ENCODE data around the gene PIH1D2. TPM values are rescaled to one million over a fixed set of nuclear protein-coding genes. Genes with fewer than 3 reads are reported as not detected.
"Not testable (repeated sequence)": the region's sequence is repeated elsewhere in the genome, so short reads cannot be mapped to it uniquely, and the experiment has no call there.

Gene PIH1D2
- total and polyA plus RNA-seq, 2 donors from 2014 or later: 6.6 to 7.5 TPM

DNA sequence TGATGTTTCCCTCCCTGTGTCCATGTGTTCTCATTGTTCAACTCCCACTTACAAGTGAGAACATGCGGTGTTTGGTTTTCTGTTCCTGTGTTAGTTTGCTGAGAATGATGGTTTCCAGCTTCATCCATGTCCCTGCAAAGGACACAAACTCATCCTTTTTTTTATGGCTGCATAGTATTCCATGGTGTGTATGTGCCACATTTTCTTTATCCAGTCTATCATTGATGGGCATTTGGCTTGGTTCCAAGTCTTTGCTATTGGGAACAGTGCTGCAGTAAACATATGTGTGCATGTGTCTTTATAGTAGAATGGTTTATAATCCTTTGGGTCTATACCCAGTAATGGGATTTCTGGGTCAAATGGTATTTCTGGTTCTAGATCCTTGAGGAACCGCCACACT lies 27.2 kb downstream of the PIH1D2 start:
- H3K27me3 ChIP-seq (ENCODE audit: control insufficient read depth, insufficient read depth, low read length); FAIRE-seq; H3K9ac ChIP-seq (ENCODE audit: low read length in 3 of 3); intact Hi-C loops (cut with DNase I); H3K9me3 ChIP-seq (ENCODE audit: control insufficient read depth in 2 of 3, insufficient read depth in 1 of 3, low read length in 3 of 3); H3K4me1 ChIP-seq (ENCODE audit: control insufficient read depth in 2 of 3, insufficient read depth in 2 of 3, low read depth in 1 of 3, low read length in 3 of 3); H3K4me3 ChIP-seq (ENCODE audit: low read length in 3 of 3); DNase-seq; H3K27ac ChIP-seq (ENCODE audit: low read depth in 2 of 2, low read length in 2 of 2): not testable (repeated sequence)
- H3K36me3 ChIP-seq (ENCODE audit: control insufficient read depth in 2 of 3, insufficient read depth in 3 of 3, low read length in 3 of 3): peaks cover 3 to 21% (median 6%) of the 10 kb centered on the region in 3 donors

DNA sequence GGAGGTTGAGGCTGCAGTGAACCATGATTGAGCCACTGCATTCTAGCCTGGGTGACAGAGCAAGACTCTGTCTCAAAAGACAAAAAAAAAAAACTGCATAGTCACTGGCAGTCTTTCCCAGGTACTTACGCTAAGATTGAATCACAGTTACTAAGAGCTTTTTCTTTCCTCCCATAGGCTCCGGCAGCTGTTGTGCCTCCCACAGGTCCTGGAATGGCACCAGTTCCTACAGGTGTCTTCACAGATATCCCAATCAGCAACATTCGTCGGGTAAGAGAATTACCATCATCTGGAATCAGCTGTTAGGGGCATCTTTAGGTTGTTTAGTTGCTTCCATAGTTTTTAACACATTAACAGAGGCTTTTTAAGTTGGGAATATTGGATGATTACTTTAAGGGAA lies 28.9 kb downstream of the PIH1D2 start:
- H3K36me3 ChIP-seq (ENCODE audit: control insufficient read depth in 2 of 3, insufficient read depth in 3 of 3, low read length in 3 of 3): peaks cover 2 to 20% (median 3%) of the 10 kb centered on the region in 3 donors
- H3K27ac ChIP-seq (ENCODE audit: low read depth in 2 of 2, low read length in 2 of 2): no peak overlapping the region
- no peaks in the 10 kb centered on the region for H3K9me3 ChIP-seq (ENCODE audit: control insufficient read depth in 2 of 3, insufficient read depth in 1 of 3, low read length in 3 of 3)
- FAIRE-seq: no peak
- H3K4me3 ChIP-seq (ENCODE audit: low read length in 3 of 3): no peak overlapping the region
- DNase-seq: no peak
- H3K27me3 ChIP-seq (ENCODE audit: control insufficient read depth, insufficient read depth, low read length): no peaks in the 10 kb centered on the region
- H3K4me1 ChIP-seq (ENCODE audit: control insufficient read depth in 2 of 3, insufficient read depth in 2 of 3, low read depth in 1 of 3, low read length in 3 of 3): no peaks in the 10 kb centered on the region
- no peak overlapping the region for H3K9ac ChIP-seq (ENCODE audit: low read length in 3 of 3)
- TF ChIP-seq, protein P1, sequence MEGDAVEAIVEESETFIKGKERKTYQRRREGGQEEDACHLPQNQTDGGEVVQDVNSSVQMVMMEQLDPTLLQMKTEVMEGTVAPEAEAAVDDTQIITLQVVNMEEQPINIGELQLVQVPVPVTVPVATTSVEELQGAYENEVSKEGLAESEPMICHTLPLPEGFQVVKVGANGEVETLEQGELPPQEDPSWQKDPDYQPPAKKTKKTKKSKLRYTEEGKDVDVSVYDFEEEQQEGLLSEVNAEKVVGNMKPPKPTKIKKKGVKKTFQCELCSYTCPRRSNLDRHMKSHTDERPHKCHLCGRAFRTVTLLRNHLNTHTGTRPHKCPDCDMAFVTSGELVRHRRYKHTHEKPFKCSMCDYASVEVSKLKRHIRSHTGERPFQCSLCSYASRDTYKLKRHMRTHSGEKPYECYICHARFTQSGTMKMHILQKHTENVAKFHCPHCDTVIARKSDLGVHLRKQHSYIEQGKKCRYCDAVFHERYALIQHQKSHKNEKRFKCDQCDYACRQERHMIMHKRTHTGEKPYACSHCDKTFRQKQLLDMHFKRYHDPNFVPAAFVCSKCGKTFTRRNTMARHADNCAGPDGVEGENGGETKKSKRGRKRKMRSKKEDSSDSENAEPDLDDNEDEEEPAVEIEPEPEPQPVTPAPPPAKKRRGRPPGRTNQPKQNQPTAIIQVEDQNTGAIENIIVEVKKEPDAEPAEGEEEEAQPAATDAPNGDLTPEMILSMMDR (IDR thresholded peaks at IDR 0.05; ENCODE audit: borderline replicate concordance, extremely low read depth, insufficient read depth): no peak
- intact Hi-C loops (cut with DNase I): no loop called here

DNA sequence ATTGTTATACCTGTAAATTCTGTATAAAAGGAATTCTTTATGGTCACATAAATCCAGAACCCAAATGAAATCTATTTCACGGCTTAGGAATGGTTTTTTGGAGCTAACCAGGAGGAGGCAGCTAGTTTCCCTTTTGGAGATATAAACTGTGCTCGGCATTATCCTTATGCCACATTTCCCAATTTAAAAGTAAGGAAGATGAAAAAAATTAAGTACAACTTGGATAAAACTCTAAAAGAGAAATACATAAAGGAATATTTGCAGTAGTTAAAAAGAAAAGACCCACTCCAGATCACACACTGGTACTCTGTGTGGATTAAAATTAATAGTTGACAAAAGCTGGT lies 30.9 kb downstream of the PIH1D2 start:
- Histone ChIP-seq H3K4me1 (ENCODE audit: control insufficient read depth in 2 of 3, insufficient read depth in 2 of 3, low read depth in 1 of 3, low read length in 3 of 3) (no peaks in the 10 kb centered on the region), H3K27ac (ENCODE audit: low read depth in 2 of 2, low read length in 2 of 2) (no peak overlapping the region), H3K27me3 (ENCODE audit: control insufficient read depth, insufficient read depth, low read length) (no peaks in the 10 kb centered on the region), H3K9me3 (ENCODE audit: control insufficient read depth in 2 of 3, insufficient read depth in 1 of 3, low read length in 3 of 3) (no peaks in the 10 kb centered on the region), H3K4me3 (ENCODE audit: low read length in 3 of 3) (no peak overlapping the region), H3K9ac (ENCODE audit: low read length in 3 of 3) (no peak overlapping the region), H3K36me3 (ENCODE audit: control insufficient read depth in 2 of 3, insufficient read depth in 3 of 3, low read length in 3 of 3) (peaks cover 3 to 27% (median 5%) of the 10 kb centered on the region in 3 donors)
- intact Hi-C loops (cut with DNase I): no loop called here
- FAIRE-seq (no peak), DNase-seq (no peak)
- TF ChIP-seq, protein P1 (IDR thresholded peaks at IDR 0.05; ENCODE audit: borderline replicate concordance, extremely low read depth, insufficient read depth): no peak

DNA sequence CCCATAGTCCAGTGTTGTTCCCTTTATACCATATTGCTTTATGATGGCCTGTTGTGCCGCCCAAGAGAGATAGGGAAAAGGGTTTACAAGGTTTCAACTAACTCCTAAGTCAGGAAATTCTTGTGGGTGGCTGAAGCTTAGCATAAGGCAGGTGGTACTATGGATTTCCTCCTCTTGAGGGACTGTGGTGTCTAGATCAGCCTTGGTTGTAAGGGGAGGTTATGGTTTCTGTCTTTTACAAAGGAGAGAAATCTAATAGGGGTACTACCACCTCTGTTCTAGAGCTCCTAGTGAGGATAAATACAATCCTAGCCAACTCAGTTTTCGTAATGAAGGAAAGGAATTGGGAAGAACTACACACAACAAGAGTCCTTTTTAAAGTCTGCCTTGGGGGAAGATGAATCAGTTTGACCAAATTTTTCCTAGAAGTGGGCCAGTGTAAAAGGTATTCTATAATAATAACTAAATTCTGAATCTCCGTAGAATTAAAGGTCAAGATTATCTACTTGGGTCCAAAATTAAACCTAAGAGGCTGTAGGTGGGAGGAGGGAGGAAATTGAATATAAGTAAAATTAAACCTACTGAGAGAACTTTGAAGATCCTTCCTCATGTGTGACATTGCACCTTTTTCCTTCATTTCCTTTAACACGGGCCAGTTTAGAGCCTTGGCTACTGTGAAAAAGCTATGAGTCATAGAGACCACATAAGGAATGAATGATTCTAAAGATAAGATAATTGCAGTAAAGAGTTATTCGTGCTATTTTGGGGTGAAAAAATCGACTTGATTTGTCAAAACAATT lies 31.5 kb downstream of the PIH1D2 start:
- H3K36me3 ChIP-seq (ENCODE audit: control insufficient read depth in 2 of 3, insufficient read depth in 3 of 3, low read length in 3 of 3): peaks cover 5 to 32% (median 7%) of the 10 kb centered on the region in 3 donors

More for the DNA sequence above, 31.5 kb downstream of the PIH1D2 start:
- Histone ChIP-seq H3K9me3 (ENCODE audit: control insufficient read depth in 2 of 3, insufficient read depth in 1 of 3, low read length in 3 of 3) (no peaks in the 10 kb centered on the region), H3K4me1 (ENCODE audit: control insufficient read depth in 2 of 3, insufficient read depth in 2 of 3, low read depth in 1 of 3, low read length in 3 of 3) (no peaks in the 10 kb centered on the region), H3K27ac (ENCODE audit: low read depth in 2 of 2, low read length in 2 of 2) (no peak overlapping the region), H3K4me3 (ENCODE audit: low read length in 3 of 3) (no peak overlapping the region), H3K27me3 (ENCODE audit: control insufficient read depth, insufficient read depth, low read length) (no peaks in the 10 kb centered on the region), H3K9ac (ENCODE audit: low read length in 3 of 3) (no peak overlapping the region)
- TF ChIP-seq, protein P1 (IDR thresholded peaks at IDR 0.05; ENCODE audit: borderline replicate concordance, extremely low read depth, insufficient read depth): no peak
- DNase-seq (no peak), FAIRE-seq (no peak)
- intact Hi-C loops (cut with DNase I): no loop called here

All from kidney (tissue), 14 donors.